Measurements from ENCODE around the gene NOXO1. TPM values are rescaled to one million over a fixed set of nuclear protein-coding genes. Genes with fewer than 3 reads are reported as not detected.

Gene NOXO1, protein sequence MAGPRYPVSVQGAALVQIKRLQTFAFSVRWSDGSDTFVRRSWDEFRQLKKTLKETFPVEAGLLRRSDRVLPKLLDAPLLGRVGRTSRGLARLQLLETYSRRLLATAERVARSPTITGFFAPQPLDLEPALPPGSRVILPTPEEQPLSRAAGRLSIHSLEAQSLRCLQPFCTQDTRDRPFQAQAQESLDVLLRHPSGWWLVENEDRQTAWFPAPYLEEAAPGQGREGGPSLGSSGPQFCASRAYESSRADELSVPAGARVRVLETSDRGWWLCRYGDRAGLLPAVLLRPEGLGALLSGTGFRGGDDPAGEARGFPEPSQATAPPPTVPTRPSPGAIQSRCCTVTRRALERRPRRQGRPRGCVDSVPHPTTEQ
- polyA plus RNA-seq (2012; ENCODE audit: insufficient read depth, insufficient read length, low read depth), result 1.8 TPM

DNA sequence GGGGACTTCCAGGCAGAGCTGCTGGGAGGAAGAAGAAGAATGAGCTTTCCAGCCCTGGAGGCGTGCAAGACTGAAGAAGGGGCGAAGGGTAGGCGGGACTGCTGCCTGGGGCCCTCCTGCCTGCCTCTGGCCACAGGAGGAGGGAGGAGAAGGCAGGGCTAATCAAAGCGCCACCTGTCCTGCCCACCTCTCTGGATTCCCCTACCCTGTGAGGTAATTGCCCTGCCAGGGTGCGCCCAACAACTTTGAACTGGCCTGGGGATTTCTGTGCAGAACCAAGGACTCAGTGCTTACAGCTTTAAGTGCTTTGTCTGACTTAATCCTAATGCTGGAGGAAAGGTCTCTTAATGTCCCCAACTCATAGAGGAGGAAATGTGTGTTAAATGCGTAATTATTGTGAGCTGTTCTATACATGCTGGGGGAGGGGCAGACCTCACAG lies at the start of gene NOXO1:
NOXO1 (minus strand) TSS at position 72 of the 439 bp plus-strand sequence. CDS start 290 bp downstream, outside the sequence.
- Histone ChIP-seq H3K27me3 (peaks cover 13% of the 10 kb centered on the region; the same call in 1 of the 2 replicates), H3K4me1 (peaks cover 3% of the 10 kb centered on the region; the same call in 1 of the 2 replicates), H3K36me3 (peaks cover 32% of the 10 kb centered on the region), H3K4me3 (ENCODE audit: low read depth, low read length) (no peak within 1 kb of the TSS), H3K9me3 (no peaks in the 10 kb centered on the region)
- TF ChIP-seq, protein P1, sequence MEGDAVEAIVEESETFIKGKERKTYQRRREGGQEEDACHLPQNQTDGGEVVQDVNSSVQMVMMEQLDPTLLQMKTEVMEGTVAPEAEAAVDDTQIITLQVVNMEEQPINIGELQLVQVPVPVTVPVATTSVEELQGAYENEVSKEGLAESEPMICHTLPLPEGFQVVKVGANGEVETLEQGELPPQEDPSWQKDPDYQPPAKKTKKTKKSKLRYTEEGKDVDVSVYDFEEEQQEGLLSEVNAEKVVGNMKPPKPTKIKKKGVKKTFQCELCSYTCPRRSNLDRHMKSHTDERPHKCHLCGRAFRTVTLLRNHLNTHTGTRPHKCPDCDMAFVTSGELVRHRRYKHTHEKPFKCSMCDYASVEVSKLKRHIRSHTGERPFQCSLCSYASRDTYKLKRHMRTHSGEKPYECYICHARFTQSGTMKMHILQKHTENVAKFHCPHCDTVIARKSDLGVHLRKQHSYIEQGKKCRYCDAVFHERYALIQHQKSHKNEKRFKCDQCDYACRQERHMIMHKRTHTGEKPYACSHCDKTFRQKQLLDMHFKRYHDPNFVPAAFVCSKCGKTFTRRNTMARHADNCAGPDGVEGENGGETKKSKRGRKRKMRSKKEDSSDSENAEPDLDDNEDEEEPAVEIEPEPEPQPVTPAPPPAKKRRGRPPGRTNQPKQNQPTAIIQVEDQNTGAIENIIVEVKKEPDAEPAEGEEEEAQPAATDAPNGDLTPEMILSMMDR (IDR thresholded peaks at IDR 0.05; ENCODE audit: low read depth, low read length), result no peak
- DNase-seq, result no peak

DNA sequence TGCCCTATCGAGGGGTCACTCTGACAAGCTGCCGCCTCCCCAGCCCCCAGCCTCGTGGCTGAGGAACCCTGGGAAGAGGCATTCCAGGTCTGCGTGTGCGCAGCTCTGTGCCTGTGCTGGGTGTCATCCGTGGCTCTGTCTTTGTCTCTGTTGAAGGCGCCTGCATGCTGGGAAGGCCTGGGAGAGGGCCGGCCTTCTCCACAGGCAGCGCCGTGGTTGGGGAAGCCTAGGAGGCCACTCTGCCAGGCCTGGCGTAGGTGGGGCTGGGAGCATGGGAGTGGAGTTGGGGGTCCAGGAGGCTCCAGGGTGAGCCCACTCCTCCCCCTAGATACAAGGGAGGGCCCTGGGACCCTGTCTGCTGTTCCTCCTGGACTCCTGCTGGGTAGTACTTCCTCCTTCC lies 48.8 kb upstream of the NOXO1 start:
- Histone ChIP-seq H3K36me3 (no peaks in the 10 kb centered on the region), H3K4me1 (peaks cover 7% of the 10 kb centered on the region), H3K9me3 (no peaks in the 10 kb centered on the region), H3K27me3 (no peaks in the 10 kb centered on the region), H3K4me3 (ENCODE audit: low read depth, low read length) (no peak overlapping the region)
- TF ChIP-seq, protein P1 (IDR thresholded peaks at IDR 0.05; ENCODE audit: low read depth, low read length), result no peak
- DNase-seq, result no peak

DNA sequence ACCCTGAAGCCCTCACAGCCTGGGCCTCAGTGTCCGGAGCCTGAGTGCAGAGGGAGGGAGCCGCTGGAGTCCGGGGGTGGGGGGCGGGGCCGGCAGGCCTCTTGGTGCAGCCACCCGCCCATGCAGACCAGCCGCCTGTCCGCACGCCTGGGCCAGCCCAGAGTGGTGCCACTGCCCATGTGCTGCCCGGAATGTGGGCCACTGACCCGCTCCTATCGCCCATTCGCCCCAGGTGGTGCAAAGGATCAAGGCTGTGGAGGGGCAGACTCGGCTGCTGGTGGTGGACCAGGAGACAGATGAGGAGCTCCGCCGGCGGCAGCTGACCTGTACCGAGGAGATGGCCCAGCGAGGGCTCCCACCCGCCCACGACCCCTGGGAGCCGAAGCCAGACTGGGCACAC lies 48.1 kb upstream of the NOXO1 start:
- no peaks in the 10 kb centered on the region for H3K27me3 ChIP-seq
- no peak for DNase-seq
- H3K4me1 ChIP-seq, result peaks cover 7% of the 10 kb centered on the region
- no peak overlapping the region for H3K4me3 ChIP-seq (ENCODE audit: low read depth, low read length)
- H3K9me3 ChIP-seq, result no peaks in the 10 kb centered on the region
- no peaks in the 10 kb centered on the region for H3K36me3 ChIP-seq
- TF ChIP-seq, protein P1 (IDR thresholded peaks at IDR 0.05; ENCODE audit: low read depth, low read length), result no peak

DNA sequence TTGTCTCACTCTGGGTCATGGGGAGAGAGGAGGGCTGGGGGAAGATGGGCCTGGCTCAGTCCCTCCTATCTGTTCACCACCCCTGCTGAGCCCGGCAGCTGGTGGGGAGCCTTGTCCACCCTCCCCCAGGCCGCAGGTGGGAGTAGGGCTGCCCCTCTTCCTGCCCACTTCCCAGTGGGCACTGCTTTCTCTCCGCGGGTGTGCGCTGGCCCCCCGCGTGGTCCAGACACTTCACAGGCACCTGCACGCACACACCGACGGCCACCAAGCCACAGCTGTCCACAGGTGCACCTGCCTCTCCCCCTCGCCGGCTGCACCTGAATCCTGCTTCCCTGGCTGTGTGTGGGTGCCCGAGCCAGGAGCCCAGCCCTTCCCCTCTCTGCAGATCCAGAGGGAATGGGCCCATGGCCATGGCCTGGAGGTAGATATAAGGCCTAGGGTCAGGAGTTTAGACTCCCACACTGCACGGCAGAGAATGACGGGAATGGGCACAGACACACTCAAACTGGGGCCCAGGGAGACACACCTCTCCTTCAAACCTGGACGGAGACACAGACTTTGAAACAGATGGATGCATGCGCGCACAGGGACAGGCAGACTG lies 47.5 kb upstream of the NOXO1 start:
- peaks cover 6% of the 10 kb centered on the region for H3K4me1 ChIP-seq

DNA sequence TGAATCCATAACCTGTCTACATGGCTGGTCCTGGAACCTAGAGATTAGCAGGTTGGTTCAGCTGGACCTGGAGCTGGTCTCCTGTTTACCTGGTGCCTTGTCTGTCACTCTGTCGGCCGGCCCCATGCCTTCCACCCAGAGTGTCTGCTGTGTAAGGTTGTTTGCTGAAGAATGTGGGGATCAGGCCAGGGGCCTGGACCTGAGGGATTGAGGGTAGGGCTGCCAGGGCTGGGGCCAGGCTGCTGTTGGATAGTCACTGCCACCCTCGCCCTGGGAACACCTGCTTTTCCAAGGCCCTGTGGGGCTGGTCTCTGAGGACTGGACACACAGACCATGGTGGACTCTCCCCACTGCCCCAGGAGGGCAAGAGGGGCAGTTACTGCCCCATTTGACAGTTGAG lies 46.9 kb upstream of the NOXO1 start:
- Histone ChIP-seq H3K27me3 (no peaks in the 10 kb centered on the region), H3K9me3 (no peaks in the 10 kb centered on the region), H3K4me3 (ENCODE audit: low read depth, low read length) (no peak overlapping the region), H3K4me1 (0 out of 2 replicates have a peak, but pooled peaks cover 4% of the 10 kb centered on the region), H3K36me3 (no peaks in the 10 kb centered on the region)
- TF ChIP-seq, protein P1 (IDR thresholded peaks at IDR 0.05; ENCODE audit: low read depth, low read length), result no peak
- no peak for DNase-seq

More for the DNA sequence above, 47.5 kb upstream of the NOXO1 start:
- H3K36me3 ChIP-seq, result no peaks in the 10 kb centered on the region
- no peaks in the 10 kb centered on the region for H3K27me3 ChIP-seq
- H3K9me3 ChIP-seq, result no peaks in the 10 kb centered on the region
- TF ChIP-seq, protein P1 (IDR thresholded peaks at IDR 0.05; ENCODE audit: low read depth, low read length), result no peak
- DNase-seq, result no peak
- H3K4me3 ChIP-seq (ENCODE audit: low read depth, low read length), result no peak overlapping the region
